Inflammatory macrophage (primary cell): ENCODE data around the gene DHRS1.

Experiments
- DNase-seq, 2 donors: peaks; one replicate each; pipeline ENCODE4 v3.0.0-alpha.2; 2020 to 2022
- total RNA-seq, 18 experiments: gene quantifications; one replicate each; lab custom pipeline; 2026; ENCODE audit warnings: mixed read lengths in 6 of 18, inconsistent platforms in 2 of 18; lab: John Stamatoyannopoulos, UW

Gene DHRS1
- 6.5 to 21.6 (median 12.9) reads per million in 18 experiments for total RNA-seq

GRCh38 chr14:24299255-24300191, at the start of gene DHRS1, which contains the start of gene NOP9:
Gene DHRS1 (minus strand): TSS chr14:24299780. CDS start chr14:24299106, 674 bp downstream.
Gene NOP9 (plus strand): TSS chr14:24299850. CDS start chr14:24299955, 105 bp downstream.
- peak; percentile 94 to 95 for DNase-seq

GRCh38 chr14:24348186-24348585, 48.6 kb upstream of the DHRS1 start:
- DNase-seq = no peak

GRCh38 chr14:24347134-24347533, 47.6 kb upstream of the DHRS1 start:
- no peak for DNase-seq

GRCh38 chr14:24343795-24344660, 44.4 kb upstream of the DHRS1 start:
- peak in 1 of 2 donors; percentile 23 for DNase-seq

- no peak for DNase-seq
Observed at GRCh38 chr14:24342889-24343288, 43.3 kb upstream of the DHRS1 start.

- no peak for DNase-seq
Observed at GRCh38 chr14:24340606-24341005, 41.0 kb upstream of the DHRS1 start.

- peak; percentile 67 to 73 for DNase-seq
Observed at GRCh38 chr14:24339284-24340151, 39.9 kb upstream of the DHRS1 start, which contains the start of gene RIPK3. Gene RIPK3 (minus strand): TSS chr14:24339991. CDS start chr14:24339826, 165 bp downstream.

- no peak for DNase-seq
Observed at GRCh38 chr14:24338843-24339242, 39.3 kb upstream of the DHRS1 start.

- DNase-seq = no peak
Observed at GRCh38 chr14:24337824-24338175, 38.2 kb upstream of the DHRS1 start.

- no peak for DNase-seq
Observed at GRCh38 chr14:24337144-24337823, 37.7 kb upstream of the DHRS1 start.

GRCh38 chr14:24335461-24336171, 36.0 kb upstream of the DHRS1 start:
- DNase-seq = no peak

GRCh38 chr14:24334431-24335291, 35.1 kb upstream of the DHRS1 start, which contains the start of gene ADCY4:
Gene ADCY4 (minus strand): TSS chr14:24335071. CDS start chr14:24334652, 419 bp downstream.
- no peak for DNase-seq

- peak; percentile 63 to 73 for DNase-seq
Observed at GRCh38 chr14:24332268-24332993, 32.9 kb upstream of the DHRS1 start.

- peak in 1 of 2 donors; percentile 35 for DNase-seq
Observed at GRCh38 chr14:24331731-24332267, 32.2 kb upstream of the DHRS1 start.

- DNase-seq = no peak
Observed at GRCh38 chr14:24330973-24331674, 31.5 kb upstream of the DHRS1 start.

GRCh38 chr14:24329736-24330135, 30.2 kb upstream of the DHRS1 start:
- peak; percentile 95 to 99 for DNase-seq

- DNase-seq = no peak
Observed at GRCh38 chr14:24329073-24329663, 29.6 kb upstream of the DHRS1 start.
